ENCODE results near the gene SAPCD2. TPM values are rescaled to one million over a fixed set of nuclear protein-coding genes. Genes with fewer than 3 reads are reported as not detected.

Gene SAPCD2
- total RNA-seq, 2 experiments from 2014 or later, result 13.5 to 13.7 TPM

GRCh38 chr9:137042751-137043727 lies 27.3 kb downstream of the SAPCD2 start:
- TF ChIP-seq CTCF (IDR thresholded peaks at IDR 0.05), result no peak
- no peak overlapping the region for H3K27ac Mint-ChIP-seq
- intact Hi-C loops (cut with micrococcal nuclease), result no loop called here
- H3K9me3 Mint-ChIP-seq, result no peaks in the 10 kb centered on the region
- DNase-seq, result no peak
- H3K4me3 Mint-ChIP-seq, result no peak overlapping the region
- ATAC-seq, result no peak
- ChIA-PET CTCF (interaction anchor here (1.4 to 2.4 kb wide), 3 partner anchors 8 to 25 kb away, joined by 6 to 22 read pairs (median 7); no protein-coding TSS in a partner anchor), POLR2A (interaction anchor here (0.6 kb wide), 1 partner anchor 16 kb away, joined by 3 read pairs; no protein-coding TSS in a partner anchor)
- H3K4me1 Mint-ChIP-seq (ENCODE audit: low read depth), result peaks cover 10% of the 10 kb centered on the region
- H3K36me3 Mint-ChIP-seq (ENCODE audit: low read depth), result no peaks in the 10 kb centered on the region
- peaks cover 28% of the 10 kb centered on the region for H3K27me3 Mint-ChIP-seq

- ATAC-seq, result no peak
- POLR2A ChIA-PET, result no interaction called here
- no peak overlapping the region for H3K4me3 Mint-ChIP-seq
- DNase-seq, result no peak
- no peaks in the 10 kb centered on the region for H3K36me3 Mint-ChIP-seq (ENCODE audit: low read depth)
- H3K4me1 Mint-ChIP-seq (ENCODE audit: low read depth), result peaks cover 8% of the 10 kb centered on the region
- H3K27ac Mint-ChIP-seq, result no peak overlapping the region
- no peak for TF ChIP-seq CTCF (IDR thresholded peaks at IDR 0.05)
- H3K27me3 Mint-ChIP-seq, result peaks cover 12% of the 10 kb centered on the region
- intact Hi-C loops (cut with micrococcal nuclease), result no loop called here
- CTCF ChIA-PET, result no interaction called here
- no peaks in the 10 kb centered on the region for H3K9me3 Mint-ChIP-seq
Observed at GRCh38 chr9:137041124-137041523, 29.2 kb downstream of the SAPCD2 start.

- Mint-ChIP-seq H3K27me3 (peaks cover 12% of the 10 kb centered on the region), H3K9me3 (no peaks in the 10 kb centered on the region), H3K4me1 (ENCODE audit: low read depth) (peaks cover 8% of the 10 kb centered on the region), H3K36me3 (ENCODE audit: low read depth) (no peaks in the 10 kb centered on the region), H3K27ac (no peak overlapping the region), H3K4me3 (no peak overlapping the region)
- POLR2A ChIA-PET, result no interaction called here
- CTCF ChIA-PET, result interaction anchor here (3.7 kb wide), 1 partner anchor 11 kb away, joined by 18 read pairs; no protein-coding TSS in a partner anchor
- DNase-seq (no peak), ATAC-seq (no peak)
- no peak for TF ChIP-seq CTCF (IDR thresholded peaks at IDR 0.05)
- intact Hi-C loops (cut with micrococcal nuclease), result no loop called here
Observed at GRCh38 chr9:137040568-137040967, 29.8 kb downstream of the SAPCD2 start.

- DNase-seq (no peak), ATAC-seq (no peak)
- peaks cover 8% of the 10 kb centered on the region for H3K27me3 Mint-ChIP-seq
- CTCF ChIA-PET, result interaction anchor here (3.7 kb wide), 1 partner anchor 10 kb away, joined by 18 read pairs; no protein-coding TSS in a partner anchor
- POLR2A ChIA-PET, result interaction anchor here (1.0 kb wide), 1 partner anchor 231 kb away, joined by 3 read pairs; no protein-coding TSS in a partner anchor
- H3K9me3 Mint-ChIP-seq, result no peaks in the 10 kb centered on the region
- intact Hi-C loops (cut with micrococcal nuclease), result loop anchor here (5.0 kb wide), 1 partner anchor 252 kb away; no protein-coding TSS in a partner anchor
- no peak for TF ChIP-seq CTCF (IDR thresholded peaks at IDR 0.05)
- H3K27ac Mint-ChIP-seq, result no peak overlapping the region
- peaks cover 8% of the 10 kb centered on the region for H3K4me1 Mint-ChIP-seq (ENCODE audit: low read depth)
- no peaks in the 10 kb centered on the region for H3K36me3 Mint-ChIP-seq (ENCODE audit: low read depth)
- H3K4me3 Mint-ChIP-seq, result no peak overlapping the region
Observed at GRCh38 chr9:137039611-137040366, 30.6 kb downstream of the SAPCD2 start.
